Transverse colon (tissue), 4 donors: ENCODE data around the gene HLA-DRA. TPM values are rescaled to one million over a fixed set of nuclear protein-coding genes. Genes with fewer than 3 reads are reported as not detected.
"Not testable (repeated sequence)": the region's sequence is repeated elsewhere in the genome, so short reads cannot be mapped to it uniquely, and the experiment has no call there.

ENCODE experiments used
- DNase-seq: peaks from one replicate; pipeline ENCODE4 v3.0.0-alpha.2; 2019
- H3K27ac ChIP-seq, 4 donors: fragments of 200-600 bp; sonication (generic); 2 replicates each; pipeline ENCODE4 v1.5.1; 2016 to 2018; ENCODE audit warnings: inconsistent platforms in 4 of 4
- H3K27me3 ChIP-seq: fragments of 200-600 bp; sonication (generic); 2 replicates; pipeline ENCODE4 v1.5.1; 2017; ENCODE audit warnings: inconsistent platforms
- H3K36me3 ChIP-seq, 4 donors: fragments of 200-600 bp; sonication (generic); 2 replicates each; pipeline ENCODE4 v1.5.1; 2017 to 2019; ENCODE audit warnings: inconsistent platforms in 4 of 4
- H3K4me1 ChIP-seq, 4 donors: fragments of 200-600 bp; sonication (generic); 2 replicates each; pipeline ENCODE4 v1.5.1; 2017 to 2020; ENCODE audit warnings: inconsistent platforms in 4 of 4
- H3K4me3 ChIP-seq, 4 donors: fragments of 200-600 bp; sonication (generic); 1 replicate in 1 of 4; 2 replicates in 3 of 4; pipeline versions ENCODE4 v1.5.1 to v1.6.1; 2017 to 2019; ENCODE audit warnings: inconsistent platforms in 4 of 4
- H3K9me3 ChIP-seq, 2 donors: fragments of 200-600 bp; sonication (generic); 2 replicates each; pipeline ENCODE4 v1.5.1; 2017 to 2019; ENCODE audit warnings: inconsistent platforms in 2 of 2
- EP300 ChIP-seq: sonication (generic); formaldehyde crosslinking; IDR thresholded peaks from one replicate; pipeline ENCODE4 v1.6.1; 2017; ENCODE audit warnings: antibody characterized with exemption, low read depth
- POLR2A ChIP-seq: fragments of 450-650 bp; IDR thresholded peaks from one replicate; pipeline ENCODE4 v1.6.1; 2016; ENCODE audit warnings: antibody characterized with exemption, mild to moderate bottlenecking, moderate library complexity
- POLR2AphosphoS5 ChIP-seq, 3 donors: sonication (generic); formaldehyde crosslinking; IDR thresholded peaks; one replicate each; pipeline ENCODE4 v1.6.1; 2016; ENCODE audit warnings: antibody characterized with exemption in 3 of 3
- WGBS, 2 donors: methylation state at CpG; one replicate each; pipeline ENCODE4 v1.1.5; 2018; ENCODE audit warnings: low coverage in 1 of 2; 5-methylcytosine and 5-hydroxymethylcytosine counted together
- in situ Hi-C, 4 donors: fragments of 200-750 bp; cut with MboI; loops; one replicate each; pipeline versions ENCODE4 v1.15.0 to v1.15.1; 2017; ENCODE audit warnings: low sequenced_read_pairs in 3 of 4, low pct_ligation_motif_present in 1 of 4, low pct_unique_long_range_greater_than_20kb in 1 of 4
- intact Hi-C: fragments of 100-400 bp; cut with DNase I; formaldehyde crosslinking; loops from one replicate; pipeline ENCODE4 v1.15.1; 2023; ENCODE audit warnings: low total_unique reads
- total RNA-seq, 4 donors: library from RNA; depleted of rRNA; stranded (reverse); fragments of >200 nt; gene quantifications; one replicate each; pipeline ENCODE4 v1.1.0, GENCODE V29; 2016
- TF ChIP-seq, protein P1 (sequence below), 5 experiments: fragments of 200-600 bp in 3 of 5; fragments of 450-650 bp in 2 of 5; sonication (generic) in 3 of 5; IDR thresholded peaks; 1 replicate in 2 of 5; 2 replicates in 3 of 5; pipeline ENCODE4 v1.5.1; 2016 to 2017; ENCODE audit warnings: antibody characterized with exemption in 5 of 5, inconsistent platforms in 3 of 5, mild to moderate bottlenecking in 2 of 5, moderate library complexity in 1 of 5

HLA-DRA gene
- total RNA-seq, 4 donors from 2014 or later = 37.0 to 202 (median 132) TPM

GRCh38 chr6:32459781-32460424, 20.2 kb downstream of the HLA-DRA start:
- intact Hi-C loops (no loop called here), in situ Hi-C loops (no loop called here)
- H3K4me1 ChIP-seq = no peaks in the 10 kb centered on the region
- TF ChIP-seq POLR2AphosphoS5 (IDR thresholded peaks at IDR 0.05) = no peak
- TF ChIP-seq POLR2A = no peak
- TF ChIP-seq, protein P1, sequence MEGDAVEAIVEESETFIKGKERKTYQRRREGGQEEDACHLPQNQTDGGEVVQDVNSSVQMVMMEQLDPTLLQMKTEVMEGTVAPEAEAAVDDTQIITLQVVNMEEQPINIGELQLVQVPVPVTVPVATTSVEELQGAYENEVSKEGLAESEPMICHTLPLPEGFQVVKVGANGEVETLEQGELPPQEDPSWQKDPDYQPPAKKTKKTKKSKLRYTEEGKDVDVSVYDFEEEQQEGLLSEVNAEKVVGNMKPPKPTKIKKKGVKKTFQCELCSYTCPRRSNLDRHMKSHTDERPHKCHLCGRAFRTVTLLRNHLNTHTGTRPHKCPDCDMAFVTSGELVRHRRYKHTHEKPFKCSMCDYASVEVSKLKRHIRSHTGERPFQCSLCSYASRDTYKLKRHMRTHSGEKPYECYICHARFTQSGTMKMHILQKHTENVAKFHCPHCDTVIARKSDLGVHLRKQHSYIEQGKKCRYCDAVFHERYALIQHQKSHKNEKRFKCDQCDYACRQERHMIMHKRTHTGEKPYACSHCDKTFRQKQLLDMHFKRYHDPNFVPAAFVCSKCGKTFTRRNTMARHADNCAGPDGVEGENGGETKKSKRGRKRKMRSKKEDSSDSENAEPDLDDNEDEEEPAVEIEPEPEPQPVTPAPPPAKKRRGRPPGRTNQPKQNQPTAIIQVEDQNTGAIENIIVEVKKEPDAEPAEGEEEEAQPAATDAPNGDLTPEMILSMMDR (IDR thresholded peaks at IDR 0.05) = no peak
- no peak for TF ChIP-seq EP300
- no peak for DNase-seq
- H3K27ac ChIP-seq = no peak overlapping the region
- peaks cover 16% of the 10 kb centered on the region for H3K27me3 ChIP-seq
- H3K9me3 ChIP-seq = no peaks in the 10 kb centered on the region
- H3K36me3 ChIP-seq = no peaks in the 10 kb centered on the region
- WGBS, 2 donors = 71% methylated on average over 15 to 29 of the region's 29 CpGs
- peak overlapping the region in 2 of 4 donors; percentile 11 to 34 for H3K4me3 ChIP-seq

DNA sequence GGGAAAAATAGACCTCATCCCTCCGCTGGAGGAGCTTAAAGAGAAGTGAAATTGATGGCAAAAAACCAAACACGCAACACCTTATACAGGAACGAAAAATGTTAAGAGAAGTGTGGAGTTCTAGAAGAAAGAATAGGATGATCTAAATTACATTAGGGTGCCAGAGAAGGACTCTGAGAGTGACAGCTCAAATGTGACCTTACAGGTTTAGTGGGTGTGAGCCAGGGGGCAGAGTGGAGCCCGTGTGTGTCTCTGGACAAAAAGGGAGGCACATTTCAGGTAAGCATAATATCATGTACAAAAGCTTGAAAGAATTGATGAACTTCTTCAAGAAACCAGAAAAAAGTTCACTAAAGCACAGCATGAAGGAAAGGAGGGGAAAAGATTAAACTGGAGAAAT, 20.8 kb downstream of the HLA-DRA start:
- no peak overlapping the region for H3K27ac ChIP-seq
- TF ChIP-seq, protein P1 (IDR thresholded peaks at IDR 0.05) = no peak
- TF ChIP-seq POLR2A (no peak), POLR2AphosphoS5 (IDR thresholded peaks at IDR 0.05) (no peak), EP300 (no peak)
- intact Hi-C loops (no loop called here), in situ Hi-C loops (no loop called here)
- H3K36me3 ChIP-seq = no peaks in the 10 kb centered on the region
- H3K4me1 ChIP-seq = no peaks in the 10 kb centered on the region
- no peak overlapping the region for H3K4me3 ChIP-seq
- DNase-seq = no peak
- 58 to 60% methylated on average over 3 to 4 of the region's 4 CpGs for WGBS, 2 donors
- H3K27me3 ChIP-seq = peaks cover 19% of the 10 kb centered on the region
- no peaks in the 10 kb centered on the region for H3K9me3 ChIP-seq

- no peak for DNase-seq
- 75 to 88% methylated on average over 4 to 5 of the region's 5 CpGs for WGBS, 2 donors
- peaks cover 19% of the 10 kb centered on the region for H3K27me3 ChIP-seq
- H3K9me3 ChIP-seq = no peaks in the 10 kb centered on the region
- no peak for TF ChIP-seq POLR2A
- TF ChIP-seq POLR2AphosphoS5 (IDR thresholded peaks at IDR 0.05) = no peak
- TF ChIP-seq, protein P1 (IDR thresholded peaks at IDR 0.05) = no peak
- TF ChIP-seq EP300 = no peak
- H3K4me1 ChIP-seq = no peaks in the 10 kb centered on the region
- in situ Hi-C loops (no loop called here), intact Hi-C loops (no loop called here)
- no peak overlapping the region for H3K27ac ChIP-seq
- no peak overlapping the region for H3K4me3 ChIP-seq
- H3K36me3 ChIP-seq = no peaks in the 10 kb centered on the region
Observed at GRCh38 chr6:32461493-32461892, 21.8 kb downstream of the HLA-DRA start.

DNA sequence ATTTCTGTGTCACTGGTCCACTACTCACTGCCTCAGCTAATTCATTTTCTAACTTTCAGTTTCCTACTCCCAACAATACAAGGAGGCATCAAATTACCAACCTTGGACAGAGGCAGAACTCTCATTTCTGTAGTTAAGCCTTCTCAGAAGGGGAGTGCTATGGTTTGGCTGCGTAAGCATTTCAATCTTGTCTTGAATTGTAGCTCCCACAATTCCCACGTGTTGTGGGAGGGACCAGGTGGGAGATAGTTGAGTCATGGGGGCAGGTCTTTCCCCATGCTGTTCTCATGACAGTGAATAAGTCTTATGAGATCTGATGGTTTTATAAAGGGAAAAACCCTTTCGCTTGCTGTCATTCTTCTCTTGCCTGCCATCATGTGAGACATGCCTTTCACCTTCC, 22.9 kb downstream of the HLA-DRA start:
- in situ Hi-C loops (no loop called here), intact Hi-C loops (no loop called here)
- DNase-seq = no peak
- Histone ChIP-seq H3K27ac (no peak overlapping the region), H3K4me1 (no peaks in the 10 kb centered on the region), H3K4me3 (no peak overlapping the region), H3K36me3 (no peaks in the 10 kb centered on the region), H3K9me3 (no peaks in the 10 kb centered on the region), H3K27me3 (peaks cover 17% of the 10 kb centered on the region)
- WGBS, 2 donors = 40 to 48% methylated on average over 1 to 3 of the region's 3 CpGs
- TF ChIP-seq, protein P1 (IDR thresholded peaks at IDR 0.05) = no peak
- no peak for TF ChIP-seq POLR2AphosphoS5 (IDR thresholded peaks at IDR 0.05)
- TF ChIP-seq EP300 = no peak
- no peak for TF ChIP-seq POLR2A

GRCh38 chr6:32467743-32468503, 28.2 kb downstream of the HLA-DRA start:
- H3K9me3 ChIP-seq, intact Hi-C loops, H3K4me1 ChIP-seq, H3K27ac ChIP-seq, H3K4me3 ChIP-seq, DNase-seq, in situ Hi-C loops, H3K36me3 ChIP-seq: not testable (repeated sequence)
- peaks cover 12% of the 10 kb centered on the region for H3K27me3 ChIP-seq
- WGBS, 2 donors = 40 to 67% methylated on average over 1 to 5 of the region's 5 CpGs
